Tibial artery (tissue), 4 donors: ENCODE data around the gene PAQR5.

ENCODE experiments used
- DNase-seq, 2 donors: peaks; one replicate each; pipeline ENCODE4 v3.0.0-alpha.2; 2019
- H3K27ac ChIP-seq, 2 donors: fragments of 200-600 bp; sonication (generic) in 1 of 2; 1 replicate in 1 of 2; 2 replicates in 1 of 2; pipeline ENCODE4 v1.5.1; 2018 to 2019; ENCODE audit warnings: mild to moderate bottlenecking in 1 of 2
- H3K27me3 ChIP-seq, 2 donors: fragments of 200-600 bp; sonication (generic) in 1 of 2; one replicate each; pipeline versions ENCODE4 v1.5.1 to v1.6.0; 2016 to 2019
- H3K36me3 ChIP-seq, 3 donors: fragments of 200-600 bp; sonication (generic) in 2 of 3; one replicate each; pipeline ENCODE4 v1.5.1; 2016 to 2019; ENCODE audit warnings: mild to moderate bottlenecking in 2 of 3
- H3K4me1 ChIP-seq, 4 donors: fragments of 200-600 bp; sonication (generic) in 2 of 4; 1 replicate in 3 of 4; 2 replicates in 1 of 4; pipeline ENCODE4 v1.5.1; 2016 to 2019
- H3K4me3 ChIP-seq, 2 donors: fragments of 200-600 bp; sonication (generic) in 1 of 2; 1 replicate in 1 of 2; 2 replicates in 1 of 2; pipeline ENCODE4 v1.5.1; 2018 to 2019; ENCODE audit warnings: mild to moderate bottlenecking in 2 of 2
- H3K9me3 ChIP-seq, 3 donors: fragments of 200-600 bp; sonication (generic) in 1 of 3; one replicate each; pipeline ENCODE4 v1.5.1; 2016 to 2019
- intact Hi-C: fragments of 100-400 bp; cut with DNase I; formaldehyde crosslinking; loops from one replicate; pipeline ENCODE4 v1.15.0; 2023; ENCODE audit warnings: low total_unique reads
- TF ChIP-seq, protein P1 (sequence below), 2 experiments: fragments of 200-600 bp in 1 of 2; fragments of 450-650 bp in 1 of 2; IDR thresholded peaks; one replicate each; pipeline ENCODE4 v1.5.1; 2017 to 2019; ENCODE audit warnings: antibody characterized with exemption in 2 of 2, mild to moderate bottlenecking in 1 of 2, moderate library complexity in 1 of 2

The PAQR5 gene

DNA sequence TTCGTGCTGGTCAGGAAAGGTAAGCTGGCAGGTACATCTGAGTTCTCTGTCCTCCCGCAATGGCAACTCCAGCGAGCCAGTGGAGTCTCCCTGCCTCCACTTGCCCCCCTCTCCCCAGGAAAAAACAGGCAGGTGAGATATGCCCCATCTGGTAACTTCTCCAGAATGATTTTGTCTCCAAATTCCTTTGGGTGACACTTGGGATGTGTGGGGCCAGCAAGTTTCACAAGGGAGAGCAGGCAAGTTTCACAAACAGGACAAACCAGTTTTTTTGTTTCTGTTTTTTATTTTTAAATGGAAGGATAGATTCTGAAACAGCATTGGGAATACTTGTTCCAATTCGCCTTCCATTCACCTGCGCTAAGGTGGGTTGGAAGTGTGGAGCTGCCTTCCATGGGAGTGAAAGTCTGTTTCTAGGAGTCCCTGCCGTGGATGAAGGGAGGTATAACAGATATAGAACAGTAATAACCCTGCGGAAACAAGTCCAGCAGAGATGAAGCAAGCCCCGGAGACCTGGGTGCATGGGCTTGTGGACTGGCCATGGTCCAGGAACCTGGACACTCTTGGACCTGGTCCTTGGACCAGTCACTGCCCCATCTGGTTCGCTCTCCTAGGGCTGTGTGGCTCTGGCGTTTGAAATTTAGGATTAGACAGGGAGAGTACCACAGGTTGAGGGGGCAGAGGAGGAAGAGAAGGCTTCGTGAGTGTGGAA lies 92.5 kb downstream of the PAQR5 start:
- TF ChIP-seq, protein P1, sequence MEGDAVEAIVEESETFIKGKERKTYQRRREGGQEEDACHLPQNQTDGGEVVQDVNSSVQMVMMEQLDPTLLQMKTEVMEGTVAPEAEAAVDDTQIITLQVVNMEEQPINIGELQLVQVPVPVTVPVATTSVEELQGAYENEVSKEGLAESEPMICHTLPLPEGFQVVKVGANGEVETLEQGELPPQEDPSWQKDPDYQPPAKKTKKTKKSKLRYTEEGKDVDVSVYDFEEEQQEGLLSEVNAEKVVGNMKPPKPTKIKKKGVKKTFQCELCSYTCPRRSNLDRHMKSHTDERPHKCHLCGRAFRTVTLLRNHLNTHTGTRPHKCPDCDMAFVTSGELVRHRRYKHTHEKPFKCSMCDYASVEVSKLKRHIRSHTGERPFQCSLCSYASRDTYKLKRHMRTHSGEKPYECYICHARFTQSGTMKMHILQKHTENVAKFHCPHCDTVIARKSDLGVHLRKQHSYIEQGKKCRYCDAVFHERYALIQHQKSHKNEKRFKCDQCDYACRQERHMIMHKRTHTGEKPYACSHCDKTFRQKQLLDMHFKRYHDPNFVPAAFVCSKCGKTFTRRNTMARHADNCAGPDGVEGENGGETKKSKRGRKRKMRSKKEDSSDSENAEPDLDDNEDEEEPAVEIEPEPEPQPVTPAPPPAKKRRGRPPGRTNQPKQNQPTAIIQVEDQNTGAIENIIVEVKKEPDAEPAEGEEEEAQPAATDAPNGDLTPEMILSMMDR (IDR thresholded peaks at IDR 0.05): no peak
- Histone ChIP-seq H3K4me3 (no peak overlapping the region), H3K36me3 (no peaks in the 10 kb centered on the region), H3K27ac (no peak overlapping the region), H3K4me1 (peaks cover 0 to 10% (median 5%) of the 10 kb centered on the region in 4 donors), H3K9me3 (no peaks in the 10 kb centered on the region), H3K27me3 (no peaks in the 10 kb centered on the region)
- DNase-seq: no peak
- intact Hi-C loops: loop anchor here (10.0 kb wide), 1 partner anchor 236 kb away; no protein-coding TSS in a partner anchor

DNA sequence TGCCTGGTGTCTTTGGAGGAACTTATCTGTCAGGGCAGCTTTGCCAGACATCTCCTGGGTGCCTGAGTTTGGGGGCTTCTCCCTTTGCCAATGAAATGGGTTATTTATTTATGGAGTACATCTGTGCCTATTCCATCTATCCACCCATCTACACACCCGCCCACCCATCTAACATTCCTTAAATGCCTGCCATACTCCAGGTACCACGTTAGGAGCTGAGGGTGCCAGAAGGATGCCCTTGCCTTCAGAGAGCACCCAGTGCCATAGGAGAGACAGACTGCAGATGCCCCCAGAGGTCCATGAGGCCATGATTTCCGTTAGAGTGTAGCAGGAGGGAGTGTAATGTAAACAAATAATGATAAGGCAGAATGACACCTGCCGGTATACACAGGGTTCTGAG lies 93.6 kb downstream of the PAQR5 start:
- Histone ChIP-seq H3K4me1 (peaks cover 0 to 10% (median 5%) of the 10 kb centered on the region in 4 donors), H3K27me3 (no peaks in the 10 kb centered on the region), H3K27ac (no peak overlapping the region), H3K36me3 (peaks cover 0 to 9% (median 0%) of the 10 kb centered on the region in 3 donors), H3K4me3 (no peak overlapping the region), H3K9me3 (no peaks in the 10 kb centered on the region)
- DNase-seq: peak in 1 of 2 donors; percentile 5
- intact Hi-C loops: loop anchor here (10.0 kb wide), 1 partner anchor 238 kb away; no protein-coding TSS in a partner anchor
- TF ChIP-seq, protein P1 (IDR thresholded peaks at IDR 0.05): no peak

DNA sequence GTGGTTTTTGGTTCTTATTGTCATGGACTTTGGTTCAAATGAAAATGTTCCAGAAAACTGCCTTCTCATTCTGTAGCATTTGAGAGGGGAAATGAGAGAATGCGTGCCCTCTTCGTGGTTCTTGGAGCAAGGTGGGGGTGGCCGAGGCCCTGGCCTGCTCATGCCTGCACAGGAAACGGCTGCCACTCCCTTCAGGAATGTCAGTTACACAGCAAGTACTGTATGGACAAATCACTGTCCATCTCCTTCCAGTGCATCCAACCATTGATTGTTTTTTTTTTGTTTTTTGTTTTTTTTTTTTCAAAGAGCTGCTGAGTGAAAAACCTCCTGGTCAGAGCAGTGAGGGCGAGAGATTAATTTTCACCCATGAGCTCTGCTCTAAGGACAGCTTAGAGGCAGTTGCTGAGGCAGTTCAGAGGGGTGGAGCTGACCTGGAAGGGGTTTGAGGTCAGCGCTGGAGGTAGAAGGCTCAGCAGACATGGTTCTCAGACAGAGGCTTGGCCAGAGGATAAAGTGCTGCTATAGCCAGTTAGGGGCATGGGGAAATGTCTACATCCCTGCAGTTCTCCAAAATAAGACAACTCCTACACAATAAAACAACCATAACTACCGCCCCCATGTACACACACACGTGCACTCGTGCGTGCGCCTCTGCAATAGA lies 95.2 kb downstream of the PAQR5 start:
- TF ChIP-seq, protein P1 (IDR thresholded peaks at IDR 0.05): no peak
- Histone ChIP-seq H3K27ac (no peak overlapping the region), H3K9me3 (no peaks in the 10 kb centered on the region), H3K27me3 (no peaks in the 10 kb centered on the region), H3K36me3 (peaks cover 0 to 11% (median 0%) of the 10 kb centered on the region in 3 donors), H3K4me1 (peaks cover 0 to 10% (median 5%) of the 10 kb centered on the region in 4 donors), H3K4me3 (no peak overlapping the region)
- no peak for DNase-seq
- intact Hi-C loops: loop anchor here (2.0 to 10.0 kb wide), 2 partner anchors 239 to 335 kb away; no protein-coding TSS in a partner anchor

DNA sequence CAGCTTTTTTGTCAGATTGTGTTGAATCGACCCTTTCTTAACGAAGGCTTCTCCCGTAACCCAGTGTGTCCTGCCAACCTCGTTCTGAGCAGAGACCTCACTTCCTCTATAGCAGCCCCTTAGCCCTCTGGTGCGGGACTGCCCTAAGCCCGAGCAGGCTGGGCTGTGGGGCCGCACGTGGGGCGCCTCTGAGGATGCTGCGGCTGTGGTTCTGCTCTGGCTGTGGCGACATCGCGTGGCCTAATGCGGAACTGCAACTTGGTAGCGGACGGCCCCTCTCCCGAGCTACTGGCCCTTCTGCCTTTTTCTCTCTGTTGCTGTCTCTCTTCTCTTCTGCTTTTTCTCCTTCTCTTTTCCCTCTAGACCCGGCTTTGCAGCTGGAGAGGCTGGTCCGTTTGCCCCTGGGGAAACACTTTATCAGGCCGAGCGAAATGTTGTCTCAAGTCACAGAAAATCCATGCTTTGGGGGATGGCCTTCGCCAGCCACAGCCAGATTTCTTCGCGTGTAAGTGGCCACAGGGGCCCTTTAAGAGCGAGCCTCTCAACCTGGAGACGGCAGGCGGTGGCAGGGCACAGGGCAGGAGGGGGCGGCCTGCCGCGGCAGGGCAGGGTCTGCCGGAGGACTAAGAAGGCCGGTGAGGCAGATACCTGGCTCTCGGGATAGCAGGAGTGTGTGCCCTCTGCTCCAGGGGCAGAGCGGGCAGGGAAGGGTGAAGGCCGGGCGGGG lies 96.0 kb downstream of the PAQR5 start:
- intact Hi-C loops: loop anchor here (2.0 to 10.0 kb wide), 2 partner anchors 240 to 336 kb away; no protein-coding TSS in a partner anchor
- peak; percentile 70 to 84 for DNase-seq

DNA sequence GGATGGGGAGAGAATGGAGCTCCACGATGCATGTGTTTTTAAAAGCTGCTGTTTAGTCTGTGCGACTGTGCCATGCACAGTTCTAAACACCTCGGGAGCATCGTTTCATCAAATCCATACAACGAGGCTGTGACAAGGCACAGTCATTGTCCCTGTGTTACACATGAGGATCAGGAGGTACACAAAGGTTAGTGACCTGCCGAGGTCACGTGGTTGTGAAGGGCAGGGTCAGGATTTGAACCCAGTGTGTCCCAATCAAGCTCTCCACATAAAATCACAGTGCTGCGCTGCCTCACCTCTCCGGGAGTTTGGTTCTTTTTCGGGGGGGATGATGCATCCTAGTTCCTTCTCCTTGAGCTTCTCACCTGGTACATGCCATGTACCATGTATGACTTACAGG lies 96.7 kb downstream of the PAQR5 start:
- intact Hi-C loops: loop anchor here (2.0 to 10.0 kb wide), 2 partner anchors 241 to 337 kb away; no protein-coding TSS in a partner anchor
- H3K4me1 ChIP-seq: peaks cover 0 to 10% (median 5%) of the 10 kb centered on the region in 4 donors
- no peak overlapping the region for H3K4me3 ChIP-seq
- H3K27ac ChIP-seq: no peak overlapping the region
- no peak for DNase-seq
- peaks cover 0 to 11% (median 0%) of the 10 kb centered on the region in 3 donors for H3K36me3 ChIP-seq
- H3K9me3 ChIP-seq: no peaks in the 10 kb centered on the region
- H3K27me3 ChIP-seq: no peaks in the 10 kb centered on the region
- TF ChIP-seq, protein P1 (IDR thresholded peaks at IDR 0.05): no peak

More for the DNA sequence above, 96.0 kb downstream of the PAQR5 start:
- no peaks in the 10 kb centered on the region for H3K9me3 ChIP-seq
- no peak overlapping the region for H3K27ac ChIP-seq
- TF ChIP-seq, protein P1 (IDR thresholded peaks at IDR 0.05): peak; percentile 87 to 97
- H3K4me3 ChIP-seq: no peak overlapping the region
- H3K36me3 ChIP-seq: peaks cover 0 to 11% (median 0%) of the 10 kb centered on the region in 3 donors
- no peaks in the 10 kb centered on the region for H3K27me3 ChIP-seq
- peaks cover 0 to 10% (median 5%) of the 10 kb centered on the region in 4 donors for H3K4me1 ChIP-seq
